Calu3 (cell line): ENCODE results near the gene POU5F2. TPM values are rescaled to one million over a fixed set of nuclear protein-coding genes. Genes with fewer than 3 reads are reported as not detected.

Experiments
- BruUV-seq: library from RNA; stranded (reverse); fragments of 400-500 nt; replicated peaks from 2 replicates; lab custom pipeline; 2021; lab: Mats Ljungman, UMichigan
- CTCF ChIA-PET: fragments of 300-600 bp; sonication (Branson Sonifier 250); formaldehyde crosslinking; loops from one replicate; lab custom pipeline; 2022; ENCODE audit warnings: antibody characterized with exemption; lab: Charles Lee
- DNase-seq: peaks from one replicate; pipeline ENCODE4 v3.0.0; 2022
- H3K27ac Mint-ChIP-seq: one replicate; pipeline ENCODE4 v1.8.0; 2022; ENCODE audit warnings: mixed read lengths; ENCODE audit not compliant: unreplicated experiment
- H3K27me3 Mint-ChIP-seq: one replicate; pipeline ENCODE4 v1.8.0; 2022; ENCODE audit warnings: mixed read lengths; ENCODE audit not compliant: unreplicated experiment
- H3K36me3 Mint-ChIP-seq: one replicate; pipeline ENCODE4 v1.8.0; 2022; ENCODE audit warnings: mild to moderate bottlenecking, moderate library complexity, mixed read lengths; ENCODE audit not compliant: insufficient read depth, unreplicated experiment
- H3K4me1 Mint-ChIP-seq: one replicate; pipeline ENCODE4 v1.8.0; 2022; ENCODE audit warnings: mild to moderate bottlenecking, low read depth, mixed read lengths; ENCODE audit not compliant: unreplicated experiment
- H3K4me3 Mint-ChIP-seq: one replicate; pipeline ENCODE4 v1.8.0; 2022; ENCODE audit warnings: mild to moderate bottlenecking, low read depth, moderate library complexity, mixed read lengths; ENCODE audit not compliant: unreplicated experiment
- H3K9me3 Mint-ChIP-seq: one replicate; pipeline ENCODE4 v1.8.0; 2022; ENCODE audit warnings: low read depth, mixed read lengths; ENCODE audit not compliant: unreplicated experiment
- CTCF ChIP-seq: fragments of 200-600 bp; IDR thresholded peaks from one replicate; pipeline ENCODE4 v1.8.0; 2022; ENCODE audit warnings: antibody characterized with exemption; ENCODE audit not compliant: unreplicated experiment
- intact Hi-C: fragments of 100-400 bp; cut with micrococcal nuclease; formaldehyde crosslinking; loops from one replicate; pipeline ENCODE4 v1.10.0; 2022; ENCODE audit not compliant: unreplicated experiment
- total RNA-seq: library from RNA; stranded (reverse); gene quantifications from 2 replicates; pipeline ENCODE4 v1.2.3, GENCODE V29; 2022

Gene POU5F2
- total RNA-seq, 1 experiment from 2014 or later = 2.0 TPM

- intact Hi-C loops = no loop called here
- H3K27ac Mint-ChIP-seq = no peak overlapping the region
- no peak for DNase-seq
- CTCF ChIA-PET = no interaction called here
- TF ChIP-seq CTCF = no peak
- no peaks in the 10 kb centered on the region for H3K36me3 Mint-ChIP-seq
- no peaks in the 10 kb centered on the region for H3K4me1 Mint-ChIP-seq
- no peaks in the 10 kb centered on the region for H3K27me3 Mint-ChIP-seq
- peaks cover 4% of the 10 kb centered on the region for H3K9me3 Mint-ChIP-seq
- no TSS peak for BruUV-seq
- H3K4me3 Mint-ChIP-seq = no peak overlapping the region
These were observed 49.4 kb downstream of the POU5F2 start for GRCh38 chr5:93691997-93692396.

Other genes starting within 250 kb of the POU5F2 start
- 16.8 and 20.9 TPM in 2 replicates for gene NR2F1-AS1, start 160.4 kb downstream of the POU5F2 start, total RNA-seq
- 25.1 and 29.1 TPM in 2 replicates for gene NR2F1, start 158.4 kb downstream of the POU5F2 start, total RNA-seq